Keratinocyte (primary cell): Measurements from ENCODE around the gene MGAT5. TPM values are rescaled to one million over a fixed set of nuclear protein-coding genes. Genes with fewer than 3 reads are reported as not detected.

Experiments
- DNase-seq: peaks from one replicate; pipeline ENCODE4 v3.0.0-alpha.2; 2011; ENCODE audit warnings: low read depth, missing footprints, low spot score
- FAIRE-seq: peaks from 2 replicates; lab custom pipeline; 2011; peaks lifted over from hg19 to GRCh38; lab: Jason Lieb, UNC
- H2AFZ ChIP-seq: 2 replicates; pipeline ENCODE4 v1.6.0; 2012; ENCODE audit warnings: low read length, control low read depth, inconsistent platforms; ENCODE audit not compliant: control insufficient read depth
- H3K27ac ChIP-seq: 2 replicates; pipeline ENCODE4 v1.5.1; 2011; ENCODE audit warnings: low read length; ENCODE audit not compliant: control insufficient read depth, insufficient read depth
- H3K27me3 ChIP-seq: 3 replicates; pipeline ENCODE4 v1.6.0; 2011; ENCODE audit warnings: low read length; ENCODE audit not compliant: control insufficient read depth, insufficient read depth; ENCODE audit errors: extremely low read depth
- H3K36me3 ChIP-seq, 2 experiments: 2 replicates in 1 of 2; 3 replicates in 1 of 2; pipeline ENCODE4 v1.5.1; 2011; ENCODE audit warnings: low read length in 2 of 2, mild to moderate bottlenecking in 1 of 2; ENCODE audit not compliant: control insufficient read depth in 2 of 2, insufficient read depth in 2 of 2; ENCODE audit errors: extremely low read depth in 1 of 2
- H3K4me1 ChIP-seq: 3 replicates; pipeline ENCODE4 v1.5.1; 2011; ENCODE audit warnings: low read length; ENCODE audit not compliant: control insufficient read depth, insufficient read depth; ENCODE audit errors: extremely low read depth
- H3K4me2 ChIP-seq: 3 replicates; pipeline ENCODE4 v1.6.0; 2011; ENCODE audit warnings: low read depth, low read length; ENCODE audit not compliant: control insufficient read depth, insufficient read depth; ENCODE audit errors: extremely low read depth
- H3K4me3 ChIP-seq, 3 experiments: fragments of 200-600 bp in 1 of 3; sonication (generic) in 1 of 3; 2 replicates in 2 of 3; 3 replicates in 1 of 3; pipeline ENCODE4 v1.5.1; 2011 to 2016; ENCODE audit warnings: low read length in 3 of 3, mild to moderate bottlenecking in 3 of 3, control low read depth in 2 of 3, inconsistent platforms in 1 of 3, low read depth in 1 of 3, mixed read lengths in 1 of 3, mixed run types in 1 of 3, moderate library complexity in 1 of 3; ENCODE audit not compliant: control insufficient read depth in 2 of 3, insufficient read depth in 2 of 3; ENCODE audit errors: extremely low read depth in 1 of 3
- H3K79me2 ChIP-seq: 2 replicates; pipeline ENCODE4 v1.6.0; 2012; ENCODE audit warnings: low read length; ENCODE audit not compliant: control insufficient read depth, insufficient read depth
- H3K9ac ChIP-seq: 3 replicates; pipeline ENCODE4 v1.6.0; 2011; ENCODE audit warnings: low read length; ENCODE audit not compliant: control insufficient read depth, insufficient read depth; ENCODE audit errors: extremely low read depth
- H3K9me1 ChIP-seq: 3 replicates; pipeline ENCODE4 v1.6.0; 2011; ENCODE audit warnings: low read length; ENCODE audit not compliant: control insufficient read depth, insufficient read depth; ENCODE audit errors: extremely low read depth
- H3K9me3 ChIP-seq: 2 replicates; pipeline ENCODE4 v1.5.1; 2012; ENCODE audit warnings: low read depth, low read length; ENCODE audit not compliant: control insufficient read depth
- H4K20me1 ChIP-seq: 3 replicates; pipeline ENCODE4 v1.6.0; 2011; ENCODE audit warnings: low read length; ENCODE audit not compliant: control insufficient read depth, insufficient read depth; ENCODE audit errors: extremely low read depth
- CTCF ChIP-seq, 3 experiments: IDR thresholded peaks in 1 of 3; conservative IDR thresholded peaks in 1 of 3; optimal IDR thresholded peaks in 1 of 3; 2 replicates in 2 of 3; 3 replicates in 1 of 3; pipeline versions ENCODE3 to v1.5.1; 2011; ENCODE audit warnings: low read length in 3 of 3, mild to moderate bottlenecking in 3 of 3, moderate library complexity in 2 of 3, control low read depth in 1 of 3, inconsistent platforms in 1 of 3; ENCODE audit not compliant: insufficient read depth in 2 of 3; ENCODE audit errors: extremely low read depth in 1 of 3
- EZH2 ChIP-seq: IDR thresholded peaks from one replicate; pipeline ENCODE4 v1.6.1; 2012; ENCODE audit warnings: inconsistent platforms, mild to moderate bottlenecking, low read length, moderate library complexity
- dilution Hi-C: fragments of 300-500 bp; cut with MboI; formaldehyde crosslinking; loops from one replicate; pipeline ENCODE4 v1.7.0; 2020; ENCODE audit warnings: low sequenced_read_pairs; ENCODE audit not compliant: extremely low pct_ligation_motif_present
- polyA plus RNA-seq, 5 experiments: library from polyadenylated mRNA; depleted of rRNA in 3 of 5; stranded (reverse) in 3 of 5; stranded (forward) in 1 of 5; unstranded in 1 of 5; fragments of >200 nt; gene quantifications; 1 replicate in 1 of 5; 2 replicates in 3 of 5; 3 replicates in 1 of 5; pipeline versions ENCODE4 v1.2.1 to v1.2.3, GENCODE V29; 2011 to 2012; ENCODE audit warnings: missing spikeins in 2 of 5, low read depth in 1 of 5, low replicate concordance in 1 of 5

MGAT5 gene
- polyA plus RNA-seq, 1 donor (not counting 4 experiments of a cell fraction or from before 2014, with no cell fraction given) = 23.0 TPM

GRCh38 chr2:134241911-134242310, 12.0 kb upstream of the MGAT5 start:
- Histone ChIP-seq H2AFZ (no peak overlapping the region), H4K20me1 (peaks cover 4% of the 10 kb centered on the region), H3K27me3 (no peaks in the 10 kb centered on the region), H3K4me2 (no peak overlapping the region), H3K4me1 (peaks cover 7% of the 10 kb centered on the region), H3K79me2 (peaks cover 12% of the 10 kb centered on the region), H3K36me3 (no peaks in the 10 kb centered on the region), H3K4me3 (no peak overlapping the region), H3K9me1 (peaks cover 2% of the 10 kb centered on the region), H3K27ac (no peak overlapping the region), H3K9me3 (no peaks in the 10 kb centered on the region), H3K9ac (no peak overlapping the region)
- DNase-seq = no peak
- FAIRE-seq = no peak
- TF ChIP-seq CTCF (optimal IDR thresholded peaks at IDR 0.05 in 1 of 3, IDR thresholded peaks at IDR 0.05 in 1 of 3, conservative IDR thresholded peaks at IDR 0.05 in 1 of 3; ENCODE audit: extremely low read depth in 1 of 3, insufficient read depth in 2 of 3, low read length in 3 of 3) (no peak), EZH2 (no peak)
- dilution Hi-C loops = no loop called here

GRCh38 chr2:134243244-134243643, 10.6 kb upstream of the MGAT5 start:
- no peak for TF ChIP-seq EZH2
- no peak for TF ChIP-seq CTCF (optimal IDR thresholded peaks at IDR 0.05 in 1 of 3, IDR thresholded peaks at IDR 0.05 in 1 of 3, conservative IDR thresholded peaks at IDR 0.05 in 1 of 3; ENCODE audit: extremely low read depth in 1 of 3, insufficient read depth in 2 of 3, low read length in 3 of 3)
- H3K4me2 ChIP-seq = no peak overlapping the region
- peaks cover 7% of the 10 kb centered on the region for H3K4me1 ChIP-seq
- H3K9me3 ChIP-seq = no peaks in the 10 kb centered on the region
- no peak for FAIRE-seq
- peaks cover 2% of the 10 kb centered on the region for H3K9me1 ChIP-seq
- no peak overlapping the region for H3K4me3 ChIP-seq
- no peak overlapping the region for H2AFZ ChIP-seq
- no peaks in the 10 kb centered on the region for H3K36me3 ChIP-seq
- no peaks in the 10 kb centered on the region for H3K27me3 ChIP-seq
- H3K79me2 ChIP-seq = peaks cover 16% of the 10 kb centered on the region
- dilution Hi-C loops = no loop called here
- DNase-seq = no peak
- H3K9ac ChIP-seq = no peak overlapping the region
- H3K27ac ChIP-seq = no peak overlapping the region
- peaks cover 4% of the 10 kb centered on the region for H4K20me1 ChIP-seq
